HUES6 (cell line): ENCODE data around the gene CLEC12A.

Experiments
- H3K27ac ChIP-seq: 2 replicates; pipeline ENCODE4 v1.7.0; 2013; ENCODE audit warnings: low read depth, mild to moderate bottlenecking, low read length, inconsistent platforms
- H3K27me3 ChIP-seq: 2 replicates; pipeline ENCODE4 v1.6.1; 2013; ENCODE audit warnings: low read length; ENCODE audit not compliant: control insufficient read depth, insufficient read depth
- H3K36me3 ChIP-seq: 2 replicates; pipeline ENCODE4 v1.6.1; 2013; ENCODE audit warnings: low read length; ENCODE audit not compliant: control insufficient read depth, insufficient read depth
- H3K4me1 ChIP-seq: 2 replicates; pipeline ENCODE4 v1.6.1; 2013; ENCODE audit warnings: low read length; ENCODE audit not compliant: control insufficient read depth, insufficient read depth
- H3K4me3 ChIP-seq: 2 replicates; pipeline ENCODE4 v1.5.1; 2013; ENCODE audit warnings: low read depth, low read length
- H3K9ac ChIP-seq: one replicate; pipeline ENCODE4 v1.6.1; 2013; ENCODE audit warnings: mild to moderate bottlenecking, low read length
- H3K9me3 ChIP-seq: 2 replicates; pipeline ENCODE4 v1.6.1; 2013; ENCODE audit warnings: low read depth, low read length; ENCODE audit not compliant: control insufficient read depth, insufficient read depth

CLEC12A gene

DNA sequence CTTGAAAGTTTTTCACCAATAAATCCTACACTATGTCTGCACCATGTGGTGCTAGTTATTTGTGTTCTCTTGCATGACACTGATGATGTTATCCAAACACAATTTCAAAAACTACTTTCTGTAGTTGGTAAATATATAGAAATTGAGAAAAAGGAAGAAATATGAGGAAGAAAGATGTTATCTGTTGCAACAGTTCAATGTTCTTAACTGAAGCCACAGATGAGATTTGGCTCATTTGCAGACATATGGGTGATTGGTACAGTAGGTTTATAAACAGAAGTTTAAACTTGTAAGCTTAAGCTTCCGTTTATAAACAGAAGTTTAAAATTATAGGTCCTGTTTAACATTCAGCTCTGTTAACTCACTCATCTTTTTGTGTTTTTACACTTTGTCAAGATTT lies at the start of gene CLEC12A:
CLEC12A (plus strand) TSS at position 229 of the 400 bp plus-strand sequence. CDS start 188 bp downstream, outside the sequence.
- H3K27me3 ChIP-seq: no peaks in the 10 kb centered on the region
- no peaks in the 10 kb centered on the region for H3K4me1 ChIP-seq

DNA sequence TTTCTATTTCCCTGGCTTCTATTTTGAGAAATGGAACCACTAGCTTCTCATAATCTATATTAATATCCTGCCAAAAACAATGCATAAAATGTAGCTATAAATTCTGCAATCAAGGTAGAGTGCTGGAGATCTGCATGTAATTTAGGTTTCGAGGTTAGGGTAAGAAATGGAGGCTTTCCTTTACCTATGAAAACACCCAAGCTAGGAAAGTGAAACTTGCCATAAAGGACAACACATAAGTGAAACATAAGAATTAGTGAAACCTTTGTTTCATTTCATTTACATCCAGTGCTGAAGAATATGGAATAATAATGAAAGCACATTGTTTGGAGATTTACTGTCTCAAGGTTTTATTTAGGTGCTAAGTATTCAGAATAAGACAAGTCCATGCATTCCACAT lies 48.8 kb upstream of the CLEC12A start:
- Histone ChIP-seq H3K4me1 (no peaks in the 10 kb centered on the region), H3K27ac (no peak overlapping the region), H3K4me3 (no peak overlapping the region), H3K36me3 (no peaks in the 10 kb centered on the region), H3K9ac (no peak overlapping the region), H3K9me3 (no peaks in the 10 kb centered on the region), H3K27me3 (no peaks in the 10 kb centered on the region)

More for the DNA sequence above, at the start of gene CLEC12A:
- Histone ChIP-seq H3K27ac (no peak within 1 kb of the TSS), H3K36me3 (no peaks in the 10 kb centered on the region), H3K9me3 (peaks cover 16% of the 10 kb centered on the region), H3K9ac (no peak within 1 kb of the TSS), H3K4me3 (no peak within 1 kb of the TSS)

DNA sequence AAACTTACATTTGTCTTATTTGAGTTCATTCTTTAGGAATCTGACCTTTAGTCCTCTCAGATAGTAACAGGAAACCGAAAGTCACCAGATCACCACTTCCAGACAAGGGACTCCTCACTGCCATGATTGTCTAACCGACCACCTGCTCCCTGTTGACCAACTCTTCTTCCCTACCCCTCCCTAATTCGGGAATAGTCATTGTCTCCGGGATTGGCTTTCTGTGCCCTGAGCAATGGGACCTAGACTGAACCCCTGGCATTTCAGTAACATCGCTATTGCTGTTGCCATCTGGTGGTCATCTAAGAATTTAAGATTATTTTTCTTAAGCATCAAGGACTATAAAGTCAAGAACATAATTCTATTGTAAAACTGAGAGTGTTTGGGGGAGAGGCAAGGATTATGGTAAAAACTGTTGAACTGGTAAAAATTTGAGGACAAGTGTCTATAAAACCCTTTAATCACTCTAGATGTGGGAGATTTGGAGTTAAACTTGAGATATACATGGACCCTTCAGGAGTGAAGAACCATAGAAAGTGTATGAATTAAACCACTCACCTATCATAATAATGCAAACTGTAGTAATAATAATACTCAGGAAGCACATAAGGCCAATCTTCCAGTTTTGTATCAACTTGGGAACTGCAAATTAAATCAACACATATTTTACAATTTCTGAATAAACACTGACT lies 45.4 kb upstream of the CLEC12A start:
- H3K4me1 ChIP-seq: no peaks in the 10 kb centered on the region

DNA sequence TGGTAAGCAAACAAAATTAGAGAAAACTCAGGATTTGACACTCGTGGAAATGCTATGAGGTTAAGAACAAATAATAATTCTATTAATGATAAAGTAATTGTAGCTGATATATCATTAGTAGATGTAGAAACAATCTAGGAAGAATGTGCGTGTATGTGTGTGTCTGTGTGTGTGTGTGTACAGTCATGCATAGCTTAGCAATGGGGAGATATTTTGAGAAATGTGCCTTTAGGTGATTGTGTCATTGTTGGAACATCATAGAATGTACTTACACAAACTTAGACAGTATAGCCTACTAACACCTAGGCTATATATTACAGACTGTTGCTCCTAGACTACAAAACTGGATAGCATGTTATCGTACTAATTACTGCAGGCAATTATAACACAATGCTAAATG lies 44.3 kb upstream of the CLEC12A start:
- Histone ChIP-seq H3K4me1 (no peaks in the 10 kb centered on the region), H3K4me3 (no peak overlapping the region), H3K9me3 (no peaks in the 10 kb centered on the region), H3K27me3 (no peaks in the 10 kb centered on the region), H3K9ac (no peak overlapping the region), H3K27ac (no peak overlapping the region), H3K36me3 (no peaks in the 10 kb centered on the region)

More for the DNA sequence above, 45.4 kb upstream of the CLEC12A start:
- Histone ChIP-seq H3K27ac (no peak overlapping the region), H3K36me3 (no peaks in the 10 kb centered on the region), H3K4me3 (no peak overlapping the region), H3K9me3 (no peaks in the 10 kb centered on the region), H3K27me3 (no peaks in the 10 kb centered on the region), H3K9ac (no peak overlapping the region)

- Histone ChIP-seq H3K36me3 (no peaks in the 10 kb centered on the region), H3K9me3 (no peaks in the 10 kb centered on the region), H3K4me1 (no peaks in the 10 kb centered on the region), H3K27ac (no peak overlapping the region), H3K4me3 (no peak overlapping the region), H3K27me3 (no peaks in the 10 kb centered on the region), H3K9ac (no peak overlapping the region)
Observed at GRCh38 chr12:9928607-9929006, 42.6 kb upstream of the CLEC12A start.

GRCh38 chr12:9931245-9931644 lies 40.0 kb upstream of the CLEC12A start:
- Histone ChIP-seq H3K27me3 (no peaks in the 10 kb centered on the region), H3K4me1 (no peaks in the 10 kb centered on the region), H3K27ac (no peak overlapping the region), H3K9me3 (no peaks in the 10 kb centered on the region), H3K9ac (no peak overlapping the region), H3K36me3 (no peaks in the 10 kb centered on the region), H3K4me3 (no peak overlapping the region)

GRCh38 chr12:9932270-9932669 lies 38.9 kb upstream of the CLEC12A start, which contains the start of gene CLEC2A:
TSS of gene CLEC2A (minus strand) at chr12:9932370. CDS start at chr12:9932329, 41 bp downstream.
- no peaks in the 10 kb centered on the region for H3K27me3 ChIP-seq

DNA sequence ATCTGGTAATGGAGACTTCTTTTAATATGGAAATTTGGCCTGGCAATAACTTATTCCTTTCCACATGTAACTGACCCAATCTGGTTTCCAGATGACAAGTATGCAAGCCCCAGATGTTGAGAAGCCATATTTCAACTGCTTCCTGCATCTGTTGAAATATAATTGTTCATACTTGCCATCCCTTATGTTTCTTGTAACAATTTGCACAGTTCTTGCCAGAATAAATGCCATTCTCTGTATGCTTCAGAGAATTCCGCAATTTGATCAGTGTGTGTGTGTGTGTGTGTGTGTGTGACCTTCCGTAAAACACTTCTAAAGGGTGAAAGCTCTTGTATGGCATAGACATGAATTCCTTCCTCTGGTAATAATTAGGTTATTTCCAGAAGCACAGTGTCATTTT lies 37.3 kb upstream of the CLEC12A start:
- Histone ChIP-seq H3K9me3 (no peaks in the 10 kb centered on the region), H3K4me1 (no peaks in the 10 kb centered on the region)

More at GRCh38 chr12:9932270-9932669, 38.9 kb upstream of the CLEC12A start, which contains the start of gene CLEC2A:
- Histone ChIP-seq H3K9ac (no peak within 1 kb of the TSS), H3K9me3 (no peaks in the 10 kb centered on the region), H3K4me3 (no peak within 1 kb of the TSS), H3K36me3 (no peaks in the 10 kb centered on the region), H3K27ac (no peak within 1 kb of the TSS), H3K4me1 (no peaks in the 10 kb centered on the region)

GRCh38 chr12:9935026-9935425 lies 36.2 kb upstream of the CLEC12A start:
- no peaks in the 10 kb centered on the region for H3K4me1 ChIP-seq
- no peak overlapping the region for H3K9ac ChIP-seq
- no peak overlapping the region for H3K27ac ChIP-seq
- no peaks in the 10 kb centered on the region for H3K27me3 ChIP-seq
- H3K9me3 ChIP-seq: no peaks in the 10 kb centered on the region
- no peaks in the 10 kb centered on the region for H3K36me3 ChIP-seq
- no peak overlapping the region for H3K4me3 ChIP-seq

More for the DNA sequence above, 37.3 kb upstream of the CLEC12A start:
- H3K9ac ChIP-seq: no peak overlapping the region
- no peak overlapping the region for H3K4me3 ChIP-seq
- H3K36me3 ChIP-seq: no peaks in the 10 kb centered on the region
- no peak overlapping the region for H3K27ac ChIP-seq
- H3K27me3 ChIP-seq: no peaks in the 10 kb centered on the region

- Histone ChIP-seq H3K9me3 (no peaks in the 10 kb centered on the region), H3K4me3 (no peak overlapping the region), H3K36me3 (no peaks in the 10 kb centered on the region), H3K9ac (no peak overlapping the region), H3K27ac (no peak overlapping the region), H3K4me1 (no peaks in the 10 kb centered on the region), H3K27me3 (no peaks in the 10 kb centered on the region)
Observed at GRCh38 chr12:9936591-9936990, 34.6 kb upstream of the CLEC12A start.

- H3K36me3 ChIP-seq: no peaks in the 10 kb centered on the region
- H3K9ac ChIP-seq: no peak overlapping the region
- no peak overlapping the region for H3K27ac ChIP-seq
- no peak overlapping the region for H3K4me3 ChIP-seq
- H3K4me1 ChIP-seq: no peaks in the 10 kb centered on the region
- H3K9me3 ChIP-seq: no peaks in the 10 kb centered on the region
- H3K27me3 ChIP-seq: no peaks in the 10 kb centered on the region
Observed at GRCh38 chr12:9940375-9940774, 30.8 kb upstream of the CLEC12A start.
